Measurements from ENCODE around the gene BATF3. TPM values are rescaled to one million over a fixed set of nuclear protein-coding genes. Genes with fewer than 3 reads are reported as not detected.

BATF3 gene
- total and polyA plus RNA-seq, 2 of the 4 experiments (the other 2 are of a cell fraction): 1.6 to 3.9 TPM

- POLR2A ChIA-PET (ENCODE audit: unreplicated experiment): no interaction called here
- H4K91ac ChIP-seq (ENCODE audit: insufficient read depth, low read depth, low read length): no peak overlapping the region
- H3K9me3 ChIP-seq (ENCODE audit: control insufficient read depth, insufficient read depth, low read length): no peaks in the 10 kb centered on the region
- no peak overlapping the region for H4K8ac ChIP-seq (ENCODE audit: low read depth in 2 of 2, low read length in 2 of 2)
- 0 out of 2 replicates have a peak, but pooled peaks have one; percentile 42 for ATAC-seq (ENCODE audit: low read depth)
- no peak overlapping the region for H2BK15ac ChIP-seq (ENCODE audit: low read depth, low read length)
- no peaks in the 10 kb centered on the region for H3K27me3 ChIP-seq (ENCODE audit: control insufficient read depth, insufficient read depth, low read length)
- peak overlapping the region; percentile 62 for H2AFZ ChIP-seq (replicated peaks; ENCODE audit: low read length, poor library complexity)
- H3K27ac ChIP-seq (ENCODE audit: insufficient read depth, low read length): no peak overlapping the region
- H2BK20ac ChIP-seq (ENCODE audit: low read depth, low read length): no peak overlapping the region
- DNase-seq: peak; percentile 69
- peaks cover 10% of the 10 kb centered on the region; the same call in 1 of the 2 replicates for H3K9me1 ChIP-seq (ENCODE audit: insufficient read depth, low read length)
- peaks cover 6% of the 10 kb centered on the region; the same call in 1 of the 2 replicates for H3K4me1 ChIP-seq (ENCODE audit: control insufficient read depth, insufficient read depth, low read length)
- H2BK5ac ChIP-seq (ENCODE audit: low read depth, low read length, poor library complexity, severe bottlenecking): no peak overlapping the region
- no peaks in the 10 kb centered on the region; a peak in 1 of 4 replicates for H3K79me1 ChIP-seq (ENCODE audit: low read depth in 1 of 2, low read length in 2 of 2)
- dilution Hi-C loops (cut with HindIII; ENCODE audit: low sequenced_read_pairs, unreplicated experiment): no loop called here
- no peak overlapping the region for H3K18ac ChIP-seq (ENCODE audit: low read depth, low read length)
- H3K14ac ChIP-seq (replicated peaks; ENCODE audit: low read depth, low read length): no peak overlapping the region
- no TSS peak for BruUV-seq (replicated peaks)
- no peak overlapping the region for H3K4me2 ChIP-seq (ENCODE audit: low read depth, low read length)
- no peak overlapping the region for H3K23ac ChIP-seq (ENCODE audit: low read depth, low read length)
- 0 out of 2 replicates have a peak overlapping the region, but pooled peaks have one; percentile 25 for H2AK5ac ChIP-seq (ENCODE audit: low read depth, low read length)
- H3K4ac ChIP-seq (ENCODE audit: low read depth, low read length): no peak overlapping the region
- H2BK120ac ChIP-seq (ENCODE audit: low read depth, low read length): no peak overlapping the region
- CTCF ChIA-PET: no interaction called here
- WGBS, 2 experiments (ENCODE audit: extremely low coverage in 2 of 2, insufficient read length in 1 of 2): 100% methylated on average over 1 of the region's 9 CpGs; no CpG with 5 or more reads in 1 of the 2 experiments
- H2AK9ac ChIP-seq (replicated peaks; ENCODE audit: low read depth, low read length, poor library complexity): no peak overlapping the region
- no peaks in the 10 kb centered on the region for H4K20me1 ChIP-seq (ENCODE audit: insufficient read depth, low read length)
- intact Hi-C loops (cut with micrococcal nuclease): no loop called here
- H4K5ac ChIP-seq (ENCODE audit: low read depth, low read length): no peak overlapping the region
- H3K36me3 ChIP-seq (ENCODE audit: control insufficient read depth, insufficient read depth, low read length): peaks cover 2% of the 10 kb centered on the region; the same call in 1 of the 2 replicates
- H3K4me3 ChIP-seq (ENCODE audit: insufficient read depth, low read depth, low read length): no peak overlapping the region
- in situ Hi-C loops (cut with MboI; ENCODE audit: low sequenced_read_pairs): no loop called here
- H3K9ac ChIP-seq (ENCODE audit: low read depth, low read length): no peak overlapping the region
- no peak overlapping the region for H3K56ac ChIP-seq (ENCODE audit: extremely low read depth, insufficient read depth, low read length)
- TF ChIP-seq POLR2A (IDR thresholded peaks at IDR 0.05; ENCODE audit: low read depth, low read length) (no peak), MAFK (IDR thresholded peaks at IDR 0.05; ENCODE audit: low read depth, low read length) (no peak), FOS (IDR thresholded peaks at IDR 0.05; ENCODE audit: low read depth, low read length) (no peak), NFE2L2 (IDR thresholded peaks at IDR 0.05; ENCODE audit: low read depth, low read length) (no peak), MXI1 (IDR thresholded peaks at IDR 0.05; ENCODE audit: borderline replicate concordance, low read depth, low read length) (no peak), SMC3 (IDR thresholded peaks at IDR 0.05; ENCODE audit: low read depth, low read length) (no peak), ELK1 (IDR thresholded peaks at IDR 0.05; ENCODE audit: borderline replicate concordance, low read depth, low read length) (no peak), CTCF (conservative IDR thresholded peaks at IDR 0.05; ENCODE audit: low read depth, low read length) (no peak), RCOR1 (IDR thresholded peaks at IDR 0.05; ENCODE audit: insufficient replicate concordance, low read length) (no peak), MAZ (IDR thresholded peaks at IDR 0.05; ENCODE audit: borderline replicate concordance, low read depth, low read length) (no peak), CEBPB (IDR thresholded peaks at IDR 0.05; ENCODE audit: low read depth, low read length) (no peak), RFX5 (IDR thresholded peaks at IDR 0.05; ENCODE audit: low read depth, low read length) (no peak), USF2 (IDR thresholded peaks at IDR 0.05; ENCODE audit: low read depth, low read length) (no peak), RAD21 (IDR thresholded peaks at IDR 0.05; ENCODE audit: low read length) (no peak)
These were observed 6.6 kb downstream of the BATF3 start for GRCh38 chr1:212692774-212693644.

Measured in IMR-90 (cell line).